Measurements from ENCODE around the gene POLH.

DNA sequence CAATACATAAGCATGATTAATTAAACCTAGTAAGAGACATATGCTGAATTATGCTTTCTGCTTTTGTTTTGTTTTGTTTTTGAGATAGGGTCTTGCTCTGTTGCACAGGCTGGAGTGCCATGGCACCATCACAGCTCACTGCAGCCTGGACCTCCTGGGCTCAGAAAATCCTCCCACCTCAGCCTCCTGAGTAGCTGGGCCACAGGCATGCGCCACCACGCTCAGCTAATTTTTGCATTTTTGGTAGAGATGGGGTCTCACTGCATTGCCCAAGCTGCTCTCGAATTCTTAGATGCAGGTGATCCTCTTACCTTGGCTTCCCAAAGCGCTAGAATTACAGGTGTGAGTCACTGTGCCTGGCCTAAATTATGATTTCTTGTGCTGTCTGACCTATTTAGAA, 4.0 kb upstream of the POLH start:
- TF ChIP-seq, protein P1, sequence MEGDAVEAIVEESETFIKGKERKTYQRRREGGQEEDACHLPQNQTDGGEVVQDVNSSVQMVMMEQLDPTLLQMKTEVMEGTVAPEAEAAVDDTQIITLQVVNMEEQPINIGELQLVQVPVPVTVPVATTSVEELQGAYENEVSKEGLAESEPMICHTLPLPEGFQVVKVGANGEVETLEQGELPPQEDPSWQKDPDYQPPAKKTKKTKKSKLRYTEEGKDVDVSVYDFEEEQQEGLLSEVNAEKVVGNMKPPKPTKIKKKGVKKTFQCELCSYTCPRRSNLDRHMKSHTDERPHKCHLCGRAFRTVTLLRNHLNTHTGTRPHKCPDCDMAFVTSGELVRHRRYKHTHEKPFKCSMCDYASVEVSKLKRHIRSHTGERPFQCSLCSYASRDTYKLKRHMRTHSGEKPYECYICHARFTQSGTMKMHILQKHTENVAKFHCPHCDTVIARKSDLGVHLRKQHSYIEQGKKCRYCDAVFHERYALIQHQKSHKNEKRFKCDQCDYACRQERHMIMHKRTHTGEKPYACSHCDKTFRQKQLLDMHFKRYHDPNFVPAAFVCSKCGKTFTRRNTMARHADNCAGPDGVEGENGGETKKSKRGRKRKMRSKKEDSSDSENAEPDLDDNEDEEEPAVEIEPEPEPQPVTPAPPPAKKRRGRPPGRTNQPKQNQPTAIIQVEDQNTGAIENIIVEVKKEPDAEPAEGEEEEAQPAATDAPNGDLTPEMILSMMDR (IDR thresholded peaks at IDR 0.05; ENCODE audit: low read depth, low read length, poor library complexity, severe bottlenecking): no peak
- no peak for TF ChIP-seq EZH2phosphoT487 (IDR thresholded peaks at IDR 0.05; ENCODE audit: borderline replicate concordance, low read length)

Data from DOHH2 (cell line).